HepG2 (cell line): ENCODE data around the gene CDC40. TPM values are rescaled to one million over a fixed set of nuclear protein-coding genes. Genes with fewer than 3 reads are reported as not detected.
A peak's percentile ranks its signal among the peaks of the same experiment; 100 is the strongest.

Source experiments
- ATF4 ChIP-seq, 2 experiments: fragments of 450-650 bp in 1 of 2; sonication (generic) in 1 of 2; formaldehyde crosslinking; IDR thresholded peaks; 2 replicates each; pipeline versions ENCODE4 v1.5.0 to v1.8.0; 2020 to 2022; ENCODE audit warnings: mild to moderate bottlenecking in 1 of 2, missing genetic modification reagents in 1 of 2
- DRAP1 ChIP-seq: IDR thresholded peaks from 2 replicates; pipeline ENCODE4 v1.6.1; 2016; ENCODE audit warnings: missing genetic modification reagents, missing compliant biosample characterization
- EEA1 ChIP-seq: sonication (generic); formaldehyde crosslinking; IDR thresholded peaks from 2 replicates; pipeline ENCODE4 v1.5.1; 2020; ENCODE audit warnings: mild to moderate bottlenecking, missing genetic modification reagents, borderline replicate concordance
- FOXO4 ChIP-seq: sonication (generic); formaldehyde crosslinking; conservative IDR thresholded peaks from 2 replicates; pipeline ENCODE4 v1.8.1; 2023; ENCODE audit warnings: missing genetic modification reagents
- FOXP4 ChIP-seq: sonication (generic); formaldehyde crosslinking; IDR thresholded peaks from 2 replicates; pipeline ENCODE4 v1.4.0; 2020; ENCODE audit warnings: missing genetic modification reagents
- KLF13 ChIP-seq: sonication (generic); formaldehyde crosslinking; IDR thresholded peaks from 2 replicates; pipeline ENCODE4 v1.4.0; 2020; ENCODE audit warnings: mild to moderate bottlenecking, missing genetic modification reagents
- MXI1 ChIP-seq: IDR thresholded peaks from 3 replicates; pipeline ENCODE4 v1.6.1; 2012; ENCODE audit warnings: low read depth, low read length, inconsistent platforms, borderline replicate concordance
- SIX4 ChIP-seq: sonication (generic); formaldehyde crosslinking; IDR thresholded peaks from 2 replicates; pipeline ENCODE4 v1.4.0; 2020; ENCODE audit warnings: missing genetic modification reagents
- THAP9 ChIP-seq: sonication (generic); formaldehyde crosslinking; IDR thresholded peaks from 2 replicates; pipeline ENCODE4; 2020; ENCODE audit warnings: missing genetic modification reagents, mild to moderate bottlenecking, borderline replicate concordance
- TMF1 ChIP-seq: sonication (generic); formaldehyde crosslinking; IDR thresholded peaks from 2 replicates; pipeline ENCODE4 v1.8.1; 2022; ENCODE audit warnings: low read depth, missing genetic modification reagents
- ZBTB21 ChIP-seq: sonication (generic); formaldehyde crosslinking; IDR thresholded peaks from 2 replicates; pipeline ENCODE4 v1.4.0; 2020; ENCODE audit warnings: missing genetic modification reagents
- ZBTB43 ChIP-seq: sonication (generic); formaldehyde crosslinking; conservative IDR thresholded peaks from 2 replicates; pipeline ENCODE4 v1.4.0; 2020; ENCODE audit warnings: missing genetic modification reagents
- ZFAT ChIP-seq: sonication (generic); formaldehyde crosslinking; conservative IDR thresholded peaks from 2 replicates; pipeline ENCODE4 v1.8.1; 2023; ENCODE audit warnings: missing genetic modification reagents, inconsistent platforms
- ZNF350 ChIP-seq: sonication (generic); formaldehyde crosslinking; IDR thresholded peaks from 2 replicates; pipeline ENCODE4 v1.4.0; 2020; ENCODE audit warnings: mild to moderate bottlenecking, low read depth, missing genetic modification reagents, borderline replicate concordance
- ZNF430 ChIP-seq: sonication (generic); formaldehyde crosslinking; IDR thresholded peaks from 2 replicates; pipeline ENCODE4 v1.9.0; 2021; ENCODE audit warnings: mild to moderate bottlenecking, missing genetic modification reagents
- ZNF747 ChIP-seq: sonication (generic); formaldehyde crosslinking; IDR thresholded peaks from 2 replicates; pipeline ENCODE4 v1.8.1; 2023; ENCODE audit warnings: missing genetic modification reagents, mild to moderate bottlenecking, borderline replicate concordance
- ZNF788 ChIP-seq: sonication (generic); formaldehyde crosslinking; IDR thresholded peaks from 2 replicates; pipeline ENCODE4 v1.5.0; 2020; ENCODE audit warnings: mild to moderate bottlenecking, missing genetic modification reagents, borderline replicate concordance
- ZSCAN31 ChIP-seq: sonication (generic); formaldehyde crosslinking; IDR thresholded peaks from 2 replicates; pipeline ENCODE4 v1.5.0; 2020; ENCODE audit warnings: low read depth, mild to moderate bottlenecking, missing genetic modification reagents
- polyA plus RNA-seq, 8 experiments: library from polyadenylated mRNA; depleted of rRNA in 3 of 8; stranded (reverse) in 7 of 8; unstranded in 1 of 8; fragments of >200 nt; fragmentation: Illumina TruSeq in 4 of 8; extraction: Trizol in 4 of 8; gene quantifications; 2 replicates each; pipeline versions ENCODE4 v1.2.1 to v1.2.3, GENCODE V29; 2011 to 2016; ENCODE audit warnings: low read depth in 4 of 8, missing spikeins in 1 of 8, mixed read lengths in 1 of 8; ENCODE audit not compliant: insufficient read depth in 1 of 8
- total RNA-seq, 5 experiments: library from RNA; depleted of rRNA; stranded (reverse); fragments of >200 nt; fragmentation: Illumina TruSeq; extraction: Trizol; gene quantifications; 2 replicates each; pipeline ENCODE4 v1.2.3, GENCODE V29; 2016; ENCODE audit warnings: low read depth in 1 of 5

CDC40 gene
- total and polyA plus RNA-seq, 2 of the 13 experiments (the other 11 are each of a cell fraction or from before 2014, with no cell fraction given): 11.4 to 21.5 TPM

GRCh38 chr6:110179406-110180227 lies 610 bp upstream of the CDC40 start, which contains the start of gene WASF1 (continued):
- TF ChIP-seq ZSCAN31 (CRISPR knock-in tag) (no peak; the same call in 1 of the 2 replicates), ZBTB43 (peak; percentile 56; the same call in 1 of the 2 replicates), ZNF350 (CRISPR knock-in tag) (peak; percentile 64), ATF4 (CRISPR knock-in tag; IDR thresholded peaks at IDR 0.05) (peak in 1 of 2 experiments; percentile 38; a peak in 1 of 4 replicates), ZNF747 (CRISPR knock-in tag) (peak; percentile 14; the same call in 1 of the 2 replicates), TMF1 (CRISPR knock-in tag) (0 out of 2 replicates have a peak, but pooled peaks have one; percentile 53), ZBTB21 (CRISPR knock-in tag) (peak; percentile 3; the same call in 1 of the 2 replicates), EEA1 (CRISPR knock-in tag) (0 out of 2 replicates have a peak, but pooled peaks have one; percentile 51), THAP9 (peak; percentile 64; the same call in 1 of the 2 replicates), SIX4 (CRISPR knock-in tag) (no peak), ZFAT (CRISPR knock-in tag) (no peak), FOXO4 (no peak), ZNF430 (CRISPR knock-in tag) (peak; percentile 34; the same call in 1 of the 2 replicates), MXI1 (peak; percentile 69; the same call in 1 of the 3 replicates), DRAP1 (CRISPR knock-in tag) (no peak), KLF13 (CRISPR knock-in tag) (no peak), ZNF788 (CRISPR knock-in tag) (no peak), FOXP4 (CRISPR knock-in tag) (no peak; the same call in 1 of the 2 replicates)
